NB4 (cell line): Measurements from ENCODE around the gene PAM.

ENCODE experiments used
- DNase-seq: peaks from one replicate; pipeline ENCODE4 v3.0.0; 2010; ENCODE audit warnings: low read depth
- H3K4me3 ChIP-seq: one replicate; pipeline ENCODE4 v1.5.1; 2011; ENCODE audit warnings: mild to moderate bottlenecking, low read depth, low read length, moderate library complexity
- MYC ChIP-seq: IDR thresholded peaks from 2 replicates; pipeline ENCODE4 v1.6.1; 2011; ENCODE audit warnings: low read depth, low read length
- POLR2A ChIP-seq: IDR thresholded peaks from 2 replicates; pipeline ENCODE4 v1.6.1; 2011; ENCODE audit warnings: mild to moderate bottlenecking; ENCODE audit not compliant: insufficient read length; ENCODE audit errors: extremely low read depth
- TF ChIP-seq, protein P1 (sequence below): IDR thresholded peaks from 2 replicates; pipeline ENCODE4 v1.6.1; 2011; ENCODE audit warnings: low read depth, low read length
- TF ChIP-seq, protein P2 (sequence below): IDR thresholded peaks from one replicate; pipeline ENCODE4 v1.5.1; 2012; ENCODE audit warnings: low read depth, low read length

PAM gene

DNA sequence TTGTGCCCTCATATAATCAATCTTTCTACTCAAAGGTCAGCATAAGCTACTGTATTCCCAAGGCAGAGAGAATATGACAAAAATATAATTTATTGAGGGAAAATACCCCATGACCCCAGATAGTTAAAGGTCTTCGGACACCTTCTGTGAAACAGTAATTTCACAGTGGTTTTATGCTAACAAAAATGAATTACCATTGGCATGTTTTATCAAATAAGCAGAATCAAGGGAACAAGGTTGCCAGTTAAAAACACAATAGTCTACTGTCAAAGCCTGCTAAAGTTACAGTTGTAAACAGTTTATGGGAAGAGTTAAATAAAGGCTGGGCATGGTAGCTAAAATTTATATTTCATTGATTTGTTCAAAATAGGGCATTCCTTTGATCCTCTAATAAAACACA lies 210.5 kb downstream of the PAM start:
- no peak overlapping the region for H3K4me3 ChIP-seq
- TF ChIP-seq POLR2A = no peak
- TF ChIP-seq, protein P1, sequence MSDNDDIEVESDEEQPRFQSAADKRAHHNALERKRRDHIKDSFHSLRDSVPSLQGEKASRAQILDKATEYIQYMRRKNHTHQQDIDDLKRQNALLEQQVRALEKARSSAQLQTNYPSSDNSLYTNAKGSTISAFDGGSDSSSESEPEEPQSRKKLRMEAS = no peak
- TF ChIP-seq MYC = no peak
- TF ChIP-seq, protein P2, sequence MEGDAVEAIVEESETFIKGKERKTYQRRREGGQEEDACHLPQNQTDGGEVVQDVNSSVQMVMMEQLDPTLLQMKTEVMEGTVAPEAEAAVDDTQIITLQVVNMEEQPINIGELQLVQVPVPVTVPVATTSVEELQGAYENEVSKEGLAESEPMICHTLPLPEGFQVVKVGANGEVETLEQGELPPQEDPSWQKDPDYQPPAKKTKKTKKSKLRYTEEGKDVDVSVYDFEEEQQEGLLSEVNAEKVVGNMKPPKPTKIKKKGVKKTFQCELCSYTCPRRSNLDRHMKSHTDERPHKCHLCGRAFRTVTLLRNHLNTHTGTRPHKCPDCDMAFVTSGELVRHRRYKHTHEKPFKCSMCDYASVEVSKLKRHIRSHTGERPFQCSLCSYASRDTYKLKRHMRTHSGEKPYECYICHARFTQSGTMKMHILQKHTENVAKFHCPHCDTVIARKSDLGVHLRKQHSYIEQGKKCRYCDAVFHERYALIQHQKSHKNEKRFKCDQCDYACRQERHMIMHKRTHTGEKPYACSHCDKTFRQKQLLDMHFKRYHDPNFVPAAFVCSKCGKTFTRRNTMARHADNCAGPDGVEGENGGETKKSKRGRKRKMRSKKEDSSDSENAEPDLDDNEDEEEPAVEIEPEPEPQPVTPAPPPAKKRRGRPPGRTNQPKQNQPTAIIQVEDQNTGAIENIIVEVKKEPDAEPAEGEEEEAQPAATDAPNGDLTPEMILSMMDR = no peak
- no peak for DNase-seq

DNA sequence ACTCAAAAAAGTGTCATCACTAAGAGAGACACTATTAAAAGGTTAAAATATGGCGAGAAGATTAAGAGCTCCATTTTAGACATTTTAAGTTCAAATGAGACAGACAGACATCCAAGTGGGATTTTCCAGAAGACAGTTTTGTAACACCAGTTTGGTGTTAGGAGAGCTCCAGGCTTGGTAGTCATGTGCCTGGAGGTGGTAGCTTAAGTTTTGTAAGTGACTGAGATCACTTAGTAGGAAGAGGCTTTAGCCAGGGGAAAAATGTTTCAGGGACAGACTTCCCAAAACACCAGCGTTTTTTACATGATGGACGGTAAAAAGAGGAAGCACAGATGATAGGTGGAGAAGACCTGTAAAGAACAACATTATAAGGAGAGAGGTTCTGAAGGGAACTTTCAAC lies 214.5 kb downstream of the PAM start:
- H3K4me3 ChIP-seq = no peak overlapping the region
- no peak for DNase-seq
- TF ChIP-seq, protein P1 = no peak
- TF ChIP-seq, protein P2 = no peak
- TF ChIP-seq MYC (no peak), POLR2A (no peak)

DNA sequence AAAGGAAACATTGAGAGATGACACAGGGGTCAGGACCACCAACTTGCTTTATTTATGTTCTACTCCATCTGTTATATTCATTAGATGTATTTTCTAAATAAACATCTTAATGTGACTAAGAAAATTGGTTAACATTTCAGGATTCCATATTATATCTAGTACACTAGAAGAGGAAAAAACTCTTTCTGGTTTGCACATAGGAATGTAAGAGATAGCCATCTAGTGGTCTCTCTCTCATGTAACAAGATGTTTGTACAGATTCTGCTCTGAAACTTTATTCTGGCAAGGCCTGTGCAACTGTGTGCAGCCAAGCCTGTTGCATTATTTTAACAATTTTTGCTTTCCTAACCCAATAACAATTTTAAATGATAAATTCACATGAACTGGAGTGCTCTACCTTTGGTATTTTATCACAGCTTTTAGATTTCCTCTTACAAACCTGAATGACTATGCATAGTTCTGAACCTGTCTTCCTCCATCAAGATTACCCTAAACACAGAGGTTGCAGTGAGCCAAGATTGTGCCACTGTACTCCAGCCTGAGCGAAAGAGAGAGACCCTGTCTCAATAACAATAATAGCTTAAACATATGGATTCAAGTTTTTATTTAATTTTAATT lies 216.7 kb downstream of the PAM start:
- TF ChIP-seq POLR2A (no peak), MYC (no peak)
- TF ChIP-seq, protein P1 = no peak
- TF ChIP-seq, protein P2 = no peak
- H3K4me3 ChIP-seq = no peak overlapping the region
- DNase-seq = peak; percentile 16

DNA sequence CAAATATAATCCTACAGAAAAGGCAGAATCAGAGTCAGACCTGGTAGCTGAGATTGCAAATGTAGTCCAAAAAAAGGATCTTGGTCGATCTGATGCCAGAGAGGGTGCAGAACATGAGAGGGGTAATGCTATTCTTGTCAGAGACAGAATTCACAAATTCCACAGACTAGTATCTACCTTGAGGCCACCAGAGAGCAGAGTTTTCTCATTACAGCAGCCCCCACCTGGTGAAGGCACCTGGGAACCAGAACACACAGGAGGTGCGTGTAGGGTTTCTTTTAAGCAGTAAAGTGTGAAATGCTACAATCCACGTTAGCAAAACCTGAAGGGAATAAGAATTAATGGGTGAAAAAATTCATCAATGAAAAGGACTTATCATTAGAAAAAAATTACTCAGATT lies 219.1 kb downstream of the PAM start:
- TF ChIP-seq MYC = no peak
- TF ChIP-seq, protein P2 = no peak
- TF ChIP-seq POLR2A = no peak
- TF ChIP-seq, protein P1 = no peak
- no peak overlapping the region for H3K4me3 ChIP-seq
- DNase-seq = no peak

DNA sequence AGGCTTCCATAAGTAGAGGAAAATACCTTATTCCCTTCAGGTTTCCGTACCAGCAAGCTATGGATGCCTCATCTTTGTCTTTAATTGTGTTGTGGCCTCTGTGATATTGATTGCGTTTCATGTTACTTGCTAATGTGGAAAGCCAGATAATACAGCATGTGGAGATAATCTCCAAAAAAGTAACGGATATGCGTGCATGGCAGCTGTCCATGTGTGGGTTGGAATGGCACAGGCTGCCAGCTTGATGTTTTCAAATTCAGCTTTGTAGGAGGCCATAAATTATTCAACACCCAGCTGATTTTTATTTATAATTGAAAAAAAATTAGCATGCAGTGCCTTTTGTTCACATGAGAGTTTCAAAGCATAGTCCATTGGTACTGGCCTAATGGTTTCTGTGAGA lies 219.9 kb downstream of the PAM start:
- TF ChIP-seq MYC (no peak), POLR2A (no peak)
- TF ChIP-seq, protein P1 = no peak
- TF ChIP-seq, protein P2 = no peak

More for the DNA sequence above, 219.9 kb downstream of the PAM start:
- no peak for DNase-seq
- H3K4me3 ChIP-seq = no peak overlapping the region
